Stimulated activated naive CD4-positive, alpha-beta T cell (primary cell): ENCODE measurements around the gene IGF2.

ENCODE experiments used
- DNase-seq, 6 experiments: peaks; one replicate each; lab custom pipeline; 2025; lab: John Stamatoyannopoulos, UW

IGF2 gene

GRCh38 chr11:2169626-2170570 is 30.7 kb upstream of the IGF2 start:
- no peak for DNase-seq

- DNase-seq: no peak
These were observed 29.8 kb upstream of the IGF2 start for GRCh38 chr11:2169005-2169378.

- DNase-seq: no peak
These were observed 29.3 kb upstream of the IGF2 start for GRCh38 chr11:2168286-2169004.

- no peak for DNase-seq
These were observed 28.2 kb upstream of the IGF2 start for GRCh38 chr11:2167141-2168045.

- DNase-seq: peak in 4 of 6 experiments; percentile 12 to 40 (median 23)
These were observed 27.1 kb upstream of the IGF2 start for GRCh38 chr11:2166091-2166851.

- DNase-seq: no peak
These were observed 26.4 kb upstream of the IGF2 start for GRCh38 chr11:2165571-2165970.

- DNase-seq: no peak
These were observed 25.8 kb upstream of the IGF2 start for GRCh38 chr11:2164861-2165555.

GRCh38 chr11:2164081-2164480 is 24.9 kb upstream of the IGF2 start:
- no peak for DNase-seq

GRCh38 chr11:2163428-2163978 is 24.3 kb upstream of the IGF2 start:
- DNase-seq: no peak

- DNase-seq: no peak
These were observed 21.6 kb upstream of the IGF2 start, which contains the start of gene INS for GRCh38 chr11:2160736-2161259. INS (minus strand) TSS chr11:2161209; CDS start chr11:2160971, 238 bp downstream.

GRCh38 chr11:2159536-2160413 is 20.6 kb upstream of the IGF2 start:
- DNase-seq: no peak

GRCh38 chr11:2158966-2159365 is 19.8 kb upstream of the IGF2 start:
- no peak for DNase-seq

GRCh38 chr11:2158296-2158737 is 19.1 kb upstream of the IGF2 start:
- DNase-seq: no peak

GRCh38 chr11:2157294-2158040 is 18.3 kb upstream of the IGF2 start:
- no peak for DNase-seq

- peak in 5 of 6 experiments; percentile 14 to 47 (median 30) for DNase-seq
These were observed 17.4 kb upstream of the IGF2 start for GRCh38 chr11:2156416-2157182.

- DNase-seq: no peak
These were observed 16.3 kb upstream of the IGF2 start for GRCh38 chr11:2155511-2155910.

GRCh38 chr11:2154889-2155288 is 15.7 kb upstream of the IGF2 start:
- no peak for DNase-seq
